GM12878 (cell line): ENCODE data around the gene RASD1.

Experiments used
- NFIC ChIP-seq: IDR thresholded peaks from 2 replicates; pipeline ENCODE4 v1.6.1; 2012; ENCODE audit warnings: low read depth, mild to moderate bottlenecking, inconsistent platforms, low read length, moderate library complexity
- NFYA ChIP-seq: IDR thresholded peaks from 2 replicates; pipeline ENCODE4 v1.6.1; 2011; ENCODE audit warnings: low read depth, mild to moderate bottlenecking, low read length, improper control_type of control experiment, borderline replicate concordance
- POLR2A ChIP-seq: IDR thresholded peaks from 2 replicates; pipeline ENCODE4 v1.6.1; 2011; ENCODE audit warnings: low read depth, mild to moderate bottlenecking, low read length

GRCh38 chr17:17491546-17491988, 4.6 kb downstream of the RASD1 start:
- TF ChIP-seq NFIC (no peak), POLR2A (no peak), NFYA (no peak)
